HepG2 (cell line): ENCODE measurements around the gene ADARB2. TPM values are rescaled to one million over a fixed set of nuclear protein-coding genes. Genes with fewer than 3 reads are reported as not detected.

Source experiments
- ATAC-seq: fragments of 200-7000 bp; cut with Tn5 transposase; 3 replicates; pipeline ENCODE4 v1.9.1; 2020; ENCODE audit warnings: mild to moderate bottlenecking, moderate library complexity
- BruUV-seq: library from RNA; stranded (reverse); fragments of 400-500 nt; replicated peaks from 2 replicates; lab custom pipeline; 2021; lab: Mats Ljungman, UMichigan
- CTCF ChIA-PET: fragments of 300-600 bp; formaldehyde crosslinking; extraction: SDS; loops from one replicate; lab custom pipeline; 2021; ENCODE audit warnings: low total read pairs, inconsistent platforms, low intra/inter-chr PET ratio; lab: Yijun Ruan, JAX
- POLR2A ChIA-PET: fragments of 350-600 bp; sonication (Branson Sonifier 250); formaldehyde crosslinking; loops from one replicate; lab custom pipeline; 2020; ENCODE audit warnings: antibody characterized with exemption, inconsistent platforms; lab: Yijun Ruan, JAX
- DNase-seq: peaks from one replicate; pipeline ENCODE4 v3.0.0-alpha.2; 2015; ENCODE audit warnings: low spot score
- FAIRE-seq: peaks from 3 replicates; lab custom pipeline; 2011; peaks lifted over from hg19 to GRCh38; lab: Jason Lieb, UNC
- H2AFZ ChIP-seq: one replicate; pipeline ENCODE4 v1.6.1; 2011; ENCODE audit warnings: low read length, inconsistent platforms
- H3K27ac ChIP-seq: fragments of 300-600 bp; 3 replicates; pipeline ENCODE4 v1.8.0; 2011; ENCODE audit warnings: mixed run types, mild to moderate bottlenecking, mixed read lengths, low read length, inconsistent platforms; ENCODE audit not compliant: insufficient read depth; ENCODE audit errors: extremely low read length
- H3K27me3 ChIP-seq, 2 experiments: fragments of 200-600 bp in 1 of 2; 2 replicates in 1 of 2; 3 replicates in 1 of 2; pipeline versions ENCODE4 v1.6.0 to v1.8.0; 2011; ENCODE audit warnings: low read length in 2 of 2, mild to moderate bottlenecking in 2 of 2, moderate library complexity in 2 of 2, inconsistent platforms in 1 of 2; ENCODE audit not compliant: insufficient read depth in 2 of 2, control insufficient read depth in 1 of 2
- H3K36me3 ChIP-seq, 2 experiments: fragments of 200-600 bp in 1 of 2; replicated peaks in 1 of 2; 2 replicates in 1 of 2; 3 replicates in 1 of 2; pipeline versions ENCODE4 v1.5.1 to v1.8.0; 2011; ENCODE audit warnings: low read length in 2 of 2, inconsistent platforms in 1 of 2; ENCODE audit not compliant: insufficient read depth in 2 of 2, control insufficient read depth in 1 of 2
- H3K4me1 ChIP-seq: 2 replicates; pipeline ENCODE4 v1.5.1; 2012; ENCODE audit warnings: low read length, inconsistent platforms; ENCODE audit not compliant: insufficient read depth
- H3K4me2 ChIP-seq: 2 replicates; pipeline ENCODE4 v1.6.0; 2011; ENCODE audit warnings: low read depth, low read length, inconsistent platforms
- H3K4me3 ChIP-seq, 3 experiments: fragments of 200-600 bp in 1 of 3; sonication (generic), shearing (Covaris generic) in 1 of 3; replicated peaks in 1 of 3; 2 replicates each; pipeline ENCODE4 v1.5.1; 2011 to 2016; ENCODE audit warnings: low read length in 3 of 3, inconsistent platforms in 2 of 3, low read depth in 2 of 3, mild to moderate bottlenecking in 2 of 3, control low read depth in 1 of 3, mixed read lengths in 1 of 3; ENCODE audit not compliant: insufficient read depth in 1 of 3
- H3K79me2 ChIP-seq: one replicate; pipeline ENCODE4 v1.6.1; 2011; ENCODE audit warnings: low read length, inconsistent platforms; ENCODE audit not compliant: insufficient read depth
- H3K9ac ChIP-seq: 2 replicates; pipeline ENCODE4 v1.6.0; 2011; ENCODE audit warnings: mild to moderate bottlenecking, low read depth, low read length, inconsistent platforms; ENCODE audit not compliant: insufficient read depth
- H3K9me3 ChIP-seq: 2 replicates; pipeline ENCODE4 v1.5.1; 2012; ENCODE audit warnings: mild to moderate bottlenecking, low read length
- H4K20me1 ChIP-seq: 2 replicates; pipeline ENCODE4 v1.6.0; 2011; ENCODE audit warnings: inconsistent platforms, mild to moderate bottlenecking, low read length, moderate library complexity; ENCODE audit not compliant: insufficient read depth
- HNRNPUL1 ChIP-seq: fragments of 200-400 bp; formaldehyde crosslinking; IDR thresholded peaks from 2 replicates; pipeline ENCODE4 v1.6.1; 2017; ENCODE audit warnings: low read depth, mild to moderate bottlenecking, low read length, moderate library complexity
- SMYD3 ChIP-seq: sonication (generic); formaldehyde crosslinking; IDR thresholded peaks from 2 replicates; pipeline ENCODE4 v1.8.1; 2023; ENCODE audit warnings: mild to moderate bottlenecking, missing genetic modification reagents
- TARDBP ChIP-seq: sonication (generic); formaldehyde crosslinking; IDR thresholded peaks from 2 replicates; pipeline ENCODE4 v1.8.0; 2022; ENCODE audit warnings: mild to moderate bottlenecking, missing genetic modification reagents
- ZNF629 ChIP-seq: sonication (generic); formaldehyde crosslinking; conservative IDR thresholded peaks from 2 replicates; pipeline ENCODE4 v1.5.0; 2020; ENCODE audit warnings: missing genetic modification reagents
- ZNF644 ChIP-seq: IDR thresholded peaks from 2 replicates; pipeline ENCODE4 v1.6.1; 2016; ENCODE audit warnings: low read depth
- WGBS: methylation state at CpG from one replicate; pipeline ENCODE4 v1.1.6; 2017; ENCODE audit warnings: low lambda C conversion rate; 5-methylcytosine and 5-hydroxymethylcytosine counted together
- in situ Hi-C: cut with HindIII; loops from 2 replicates; pipeline ENCODE4 v1.10.0; 2017; ENCODE audit warnings: low pct_unique_long_range_greater_than_20kb; ENCODE audit not compliant: extremely low pct_ligation_motif_present
- intact Hi-C: fragments of 100-400 bp; cut with micrococcal nuclease; formaldehyde crosslinking; loops from one replicate; pipeline ENCODE4 v1.10.0; 2022; ENCODE audit not compliant: unreplicated experiment
- polyA plus RNA-seq, 8 experiments: library from polyadenylated mRNA; depleted of rRNA in 3 of 8; stranded (reverse) in 7 of 8; unstranded in 1 of 8; fragments of >200 nt; fragmentation: Illumina TruSeq in 4 of 8; extraction: Trizol in 4 of 8; gene quantifications; 2 replicates each; pipeline versions ENCODE4 v1.2.1 to v1.2.3, GENCODE V29; 2011 to 2016; ENCODE audit warnings: low read depth in 4 of 8, missing spikeins in 1 of 8, mixed read lengths in 1 of 8; ENCODE audit not compliant: insufficient read depth in 1 of 8
- total RNA-seq, 5 experiments: library from RNA; depleted of rRNA; stranded (reverse); fragments of >200 nt; fragmentation: Illumina TruSeq; extraction: Trizol; gene quantifications; 2 replicates each; pipeline ENCODE4 v1.2.3, GENCODE V29; 2016; ENCODE audit warnings: low read depth in 1 of 5
- TF ChIP-seq, protein P1 (sequence below): sonication (generic); formaldehyde crosslinking; IDR thresholded peaks from 2 replicates; pipeline ENCODE4 v1.4.0; 2020; ENCODE audit warnings: mild to moderate bottlenecking, low read depth, missing genetic modification reagents
- TF ChIP-seq, protein P2 (sequence below): sonication (generic); formaldehyde crosslinking; conservative IDR thresholded peaks from 2 replicates; pipeline ENCODE4 v1.8.0; 2022; ENCODE audit warnings: missing genetic modification reagents
- TF ChIP-seq, protein P3 (sequence below): sonication (generic); formaldehyde crosslinking; IDR thresholded peaks from 2 replicates; pipeline ENCODE4 v1.4.0; 2020; ENCODE audit warnings: missing genetic modification reagents

ADARB2 gene
- total and polyA plus RNA-seq, 2 of the 13 experiments (the other 11 are each of a cell fraction or from before 2014, with no cell fraction given), result not detected

DNA sequence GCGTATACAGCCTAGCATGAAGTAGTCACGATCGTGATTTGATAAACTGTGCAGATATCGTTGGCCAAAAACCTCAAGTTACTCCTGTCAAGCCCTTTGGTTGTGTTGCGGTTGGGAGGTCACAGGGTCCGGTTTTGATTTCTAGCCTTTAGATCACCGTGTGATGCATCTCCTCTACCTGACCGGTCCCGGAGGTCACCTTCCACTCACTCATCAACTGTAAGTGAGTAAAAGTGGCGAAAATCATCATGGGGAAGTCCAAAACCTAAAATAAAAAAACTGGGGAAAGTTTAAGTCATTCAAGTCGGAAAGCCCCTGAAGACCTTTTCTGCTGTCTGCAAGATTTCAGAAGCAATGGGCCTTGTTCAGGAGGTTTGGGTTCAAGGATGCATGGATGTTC, 62.8 kb downstream of the ADARB2 start:
- Histone ChIP-seq H3K9ac (no peak overlapping the region), H2AFZ (no peak overlapping the region), H4K20me1 (no peaks in the 10 kb centered on the region), H3K4me2 (no peak overlapping the region), H3K27me3 (peaks cover 2 to 60% of the 10 kb centered on the region in 2 experiments; a peak in 4 of 5 replicates), H3K36me3 (no peaks in the 10 kb centered on the region), H3K4me1 (no peaks in the 10 kb centered on the region), H3K9me3 (no peaks in the 10 kb centered on the region)
- in situ Hi-C loops, result no loop called here
- FAIRE-seq (no peak), ATAC-seq (no peak)
- intact Hi-C loops, result no loop called here
- 14% methylated on average over 11 of the region's 11 CpGs for WGBS
- no TSS peak for BruUV-seq
- ChIA-PET POLR2A (no interaction called here), CTCF (no interaction called here)
- no peak for TF ChIP-seq ZNF644 (CRISPR knock-in tag)
- no peak for TF ChIP-seq HNRNPUL1
- no peak for TF ChIP-seq ZNF629 (CRISPR knock-in tag)
- no peak for TF ChIP-seq SMYD3 (CRISPR knock-in tag)
- TF ChIP-seq, protein P1, sequence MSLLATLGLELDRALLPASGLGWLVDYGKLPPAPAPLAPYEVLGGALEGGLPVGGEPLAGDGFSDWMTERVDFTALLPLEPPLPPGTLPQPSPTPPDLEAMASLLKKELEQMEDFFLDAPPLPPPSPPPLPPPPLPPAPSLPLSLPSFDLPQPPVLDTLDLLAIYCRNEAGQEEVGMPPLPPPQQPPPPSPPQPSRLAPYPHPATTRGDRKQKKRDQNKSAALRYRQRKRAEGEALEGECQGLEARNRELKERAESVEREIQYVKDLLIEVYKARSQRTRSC (CRISPR knock-in tag), result no peak
- TF ChIP-seq, protein P2, sequence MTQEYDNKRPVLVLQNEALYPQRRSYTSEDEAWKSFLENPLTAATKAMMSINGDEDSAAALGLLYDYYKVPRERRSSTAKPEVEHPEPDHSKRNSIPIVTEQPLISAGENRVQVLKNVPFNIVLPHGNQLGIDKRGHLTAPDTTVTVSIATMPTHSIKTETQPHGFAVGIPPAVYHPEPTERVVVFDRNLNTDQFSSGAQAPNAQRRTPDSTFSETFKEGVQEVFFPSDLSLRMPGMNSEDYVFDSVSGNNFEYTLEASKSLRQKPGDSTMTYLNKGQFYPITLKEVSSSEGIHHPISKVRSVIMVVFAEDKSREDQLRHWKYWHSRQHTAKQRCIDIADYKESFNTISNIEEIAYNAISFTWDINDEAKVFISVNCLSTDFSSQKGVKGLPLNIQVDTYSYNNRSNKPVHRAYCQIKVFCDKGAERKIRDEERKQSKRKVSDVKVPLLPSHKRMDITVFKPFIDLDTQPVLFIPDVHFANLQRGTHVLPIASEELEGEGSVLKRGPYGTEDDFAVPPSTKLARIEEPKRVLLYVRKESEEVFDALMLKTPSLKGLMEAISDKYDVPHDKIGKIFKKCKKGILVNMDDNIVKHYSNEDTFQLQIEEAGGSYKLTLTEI (CRISPR knock-in tag), result no peak
- TF ChIP-seq, protein P3, sequence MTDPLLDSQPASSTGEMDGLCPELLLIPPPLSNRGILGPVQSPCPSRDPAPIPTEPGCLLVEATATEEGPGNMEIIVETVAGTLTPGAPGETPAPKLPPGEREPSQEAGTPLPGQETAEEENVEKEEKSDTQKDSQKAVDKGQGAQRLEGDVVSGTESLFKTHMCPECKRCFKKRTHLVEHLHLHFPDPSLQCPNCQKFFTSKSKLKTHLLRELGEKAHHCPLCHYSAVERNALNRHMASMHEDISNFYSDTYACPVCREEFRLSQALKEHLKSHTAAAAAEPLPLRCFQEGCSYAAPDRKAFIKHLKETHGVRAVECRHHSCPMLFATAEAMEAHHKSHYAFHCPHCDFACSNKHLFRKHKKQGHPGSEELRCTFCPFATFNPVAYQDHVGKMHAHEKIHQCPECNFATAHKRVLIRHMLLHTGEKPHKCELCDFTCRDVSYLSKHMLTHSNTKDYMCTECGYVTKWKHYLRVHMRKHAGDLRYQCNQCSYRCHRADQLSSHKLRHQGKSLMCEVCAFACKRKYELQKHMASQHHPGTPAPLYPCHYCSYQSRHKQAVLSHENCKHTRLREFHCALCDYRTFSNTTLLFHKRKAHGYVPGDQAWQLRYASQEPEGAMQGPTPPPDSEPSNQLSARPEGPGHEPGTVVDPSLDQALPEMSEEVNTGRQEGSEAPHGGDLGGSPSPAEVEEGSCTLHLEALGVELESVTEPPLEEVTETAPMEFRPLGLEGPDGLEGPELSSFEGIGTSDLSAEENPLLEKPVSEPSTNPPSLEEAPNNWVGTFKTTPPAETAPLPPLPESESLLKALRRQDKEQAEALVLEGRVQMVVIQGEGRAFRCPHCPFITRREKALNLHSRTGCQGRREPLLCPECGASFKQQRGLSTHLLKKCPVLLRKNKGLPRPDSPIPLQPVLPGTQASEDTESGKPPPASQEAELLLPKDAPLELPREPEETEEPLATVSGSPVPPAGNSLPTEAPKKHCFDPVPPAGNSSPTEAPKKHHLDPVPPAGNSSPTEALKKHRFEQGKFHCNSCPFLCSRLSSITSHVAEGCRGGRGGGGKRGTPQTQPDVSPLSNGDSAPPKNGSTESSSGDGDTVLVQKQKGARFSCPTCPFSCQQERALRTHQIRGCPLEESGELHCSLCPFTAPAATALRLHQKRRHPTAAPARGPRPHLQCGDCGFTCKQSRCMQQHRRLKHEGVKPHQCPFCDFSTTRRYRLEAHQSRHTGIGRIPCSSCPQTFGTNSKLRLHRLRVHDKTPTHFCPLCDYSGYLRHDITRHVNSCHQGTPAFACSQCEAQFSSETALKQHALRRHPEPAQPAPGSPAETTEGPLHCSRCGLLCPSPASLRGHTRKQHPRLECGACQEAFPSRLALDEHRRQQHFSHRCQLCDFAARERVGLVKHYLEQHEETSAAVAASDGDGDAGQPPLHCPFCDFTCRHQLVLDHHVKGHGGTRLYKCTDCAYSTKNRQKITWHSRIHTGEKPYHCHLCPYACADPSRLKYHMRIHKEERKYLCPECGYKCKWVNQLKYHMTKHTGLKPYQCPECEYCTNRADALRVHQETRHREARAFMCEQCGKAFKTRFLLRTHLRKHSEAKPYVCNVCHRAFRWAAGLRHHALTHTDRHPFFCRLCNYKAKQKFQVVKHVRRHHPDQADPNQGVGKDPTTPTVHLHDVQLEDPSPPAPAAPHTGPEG (CRISPR knock-in tag), result no peak
- TF ChIP-seq TARDBP, result no peak
- TF ChIP-seq, all 625 proteins: peak for 0
- no peak overlapping the region for H3K4me3 ChIP-seq
- no peaks in the 10 kb centered on the region for H3K79me2 ChIP-seq
- no peak overlapping the region for H3K27ac ChIP-seq
- no peak for DNase-seq
